A673 (cell line): ENCODE results near the gene UST. TPM values are rescaled to one million over a fixed set of nuclear protein-coding genes. Genes with fewer than 3 reads are reported as not detected.

ENCODE experiments used
- BruUV-seq: library from RNA; stranded (reverse); fragments of 400-500 nt; replicated peaks from 2 replicates; lab custom pipeline; 2021; lab: Mats Ljungman, UMichigan
- CTCF ChIA-PET: fragments of 300-600 bp; sonication (Branson Sonifier 250); formaldehyde crosslinking; loops from one replicate; lab custom pipeline; 2022; ENCODE audit warnings: antibody characterized with exemption; lab: Charles Lee
- POLR2A ChIA-PET: fragments of 300-600 bp; sonication (Branson Sonifier 250); formaldehyde crosslinking; loops from one replicate; lab custom pipeline; 2022; ENCODE audit warnings: antibody characterized with exemption; ENCODE audit not compliant: low non-redundant PET; lab: Charles Lee
- DNase-seq: peaks from one replicate; pipeline ENCODE4 v3.0.0-alpha.2; 2015; ENCODE audit warnings: low spot score
- H3K27ac ChIP-seq: fragments of 200-600 bp; sonication (generic); 2 replicates; pipeline ENCODE4 v1.5.1; 2016; ENCODE audit warnings: mixed run types, low read depth, mild to moderate bottlenecking, mixed read lengths, antibody characterized with exemption, low read length; ENCODE audit not compliant: poor library complexity, severe bottlenecking
- H3K27me3 ChIP-seq: fragments of 200-600 bp; sonication (generic); replicated peaks from 2 replicates; pipeline ENCODE4 v1.6.1; 2017; ENCODE audit warnings: mixed run types, low read depth, mild to moderate bottlenecking, mixed read lengths, antibody characterized with exemption, low read length; ENCODE audit not compliant: insufficient read depth, poor library complexity
- H3K36me3 ChIP-seq: fragments of 200-600 bp; sonication (generic); 2 replicates; pipeline ENCODE4 v1.6.1; 2016; ENCODE audit warnings: mixed run types, mild to moderate bottlenecking, mixed read lengths, antibody characterized with exemption, low read length; ENCODE audit not compliant: insufficient read depth, poor library complexity, severe bottlenecking
- H3K4me1 ChIP-seq: fragments of 200-600 bp; sonication (generic); 2 replicates; pipeline ENCODE4 v1.6.1; 2017; ENCODE audit warnings: mixed run types, mild to moderate bottlenecking, mixed read lengths, antibody characterized with exemption, low read length; ENCODE audit not compliant: insufficient read depth, poor library complexity, severe bottlenecking
- H3K4me3 ChIP-seq: fragments of 200-600 bp; sonication (generic); 2 replicates; pipeline ENCODE4 v1.5.1; 2016; ENCODE audit warnings: low read depth, mixed run types, mild to moderate bottlenecking, mixed read lengths, low read length; ENCODE audit not compliant: poor library complexity, severe bottlenecking
- H3K9me3 ChIP-seq: fragments of 200-600 bp; sonication (generic); 2 replicates; pipeline ENCODE4 v1.6.1; 2016; ENCODE audit warnings: mixed run types, low read depth, mild to moderate bottlenecking, mixed read lengths, antibody characterized with exemption, low read length; ENCODE audit not compliant: poor library complexity, severe bottlenecking
- CTCF ChIP-seq: fragments of 300-800, 200-600 bp; sonication (generic); conservative IDR thresholded peaks from 2 replicates; pipeline ENCODE4 v1.5.1; 2017; ENCODE audit warnings: low read depth, mild to moderate bottlenecking, antibody characterized with exemption, low read length, moderate library complexity, mixed read lengths
- EZH2 ChIP-seq: fragments of 200-600 bp; sonication (generic); IDR thresholded peaks from 2 replicates; pipeline ENCODE4 v1.6.1; 2017; ENCODE audit warnings: borderline replicate concordance, low read depth, mild to moderate bottlenecking, mixed read lengths, antibody characterized with exemption, low read length; ENCODE audit not compliant: poor library complexity, severe bottlenecking
- intact Hi-C: fragments of 100-400 bp; cut with micrococcal nuclease; formaldehyde crosslinking; loops from one replicate; pipeline ENCODE4 v1.10.0; 2022; ENCODE audit not compliant: unreplicated experiment
- total RNA-seq: library from RNA; stranded (reverse); gene quantifications from 2 replicates; pipeline ENCODE4 v1.2.3, GENCODE V29; 2021

The UST gene
- total RNA-seq, 1 experiment from 2014 or later, result 1.5 TPM

GRCh38 chr6:149118737-149119653 is 372.2 kb downstream of the UST start:
- TF ChIP-seq EZH2 (no peak), CTCF (no peak)
- CTCF ChIA-PET, result no interaction called here
- POLR2A ChIA-PET, result no interaction called here

GRCh38 chr6:149122850-149123821 is 376.3 kb downstream of the UST start:
- Histone ChIP-seq H3K4me3 (no peak overlapping the region), H3K36me3 (no peaks in the 10 kb centered on the region), H3K9me3 (no peaks in the 10 kb centered on the region), H3K27me3 (no peaks in the 10 kb centered on the region), H3K4me1 (no peaks in the 10 kb centered on the region), H3K27ac (no peak overlapping the region)
- TF ChIP-seq EZH2, result no peak
- ChIA-PET POLR2A (no interaction called here), CTCF (interaction anchor here (0.5 kb wide), 1 partner anchor 338 kb away, joined by 3 read pairs; no protein-coding TSS in a partner anchor)
- DNase-seq, result no peak
- intact Hi-C loops, result no loop called here
- no TSS peak for BruUV-seq

More at GRCh38 chr6:149118737-149119653, 372.2 kb downstream of the UST start:
- no peaks in the 10 kb centered on the region for H3K4me1 ChIP-seq
- intact Hi-C loops, result no loop called here
- no peaks in the 10 kb centered on the region for H3K27me3 ChIP-seq
- no peaks in the 10 kb centered on the region for H3K36me3 ChIP-seq
- DNase-seq, result no peak
- no TSS peak for BruUV-seq
- H3K9me3 ChIP-seq, result no peaks in the 10 kb centered on the region
- no peak overlapping the region for H3K4me3 ChIP-seq
- no peak overlapping the region for H3K27ac ChIP-seq

GRCh38 chr6:149125309-149125708 is 378.5 kb downstream of the UST start:
- no TSS peak for BruUV-seq
- TF ChIP-seq CTCF (no peak), EZH2 (no peak)
- Histone ChIP-seq H3K27ac (no peak overlapping the region), H3K4me1 (no peaks in the 10 kb centered on the region), H3K27me3 (no peaks in the 10 kb centered on the region), H3K36me3 (no peaks in the 10 kb centered on the region), H3K4me3 (no peak overlapping the region), H3K9me3 (no peaks in the 10 kb centered on the region)
- ChIA-PET POLR2A (no interaction called here), CTCF (no interaction called here)
- intact Hi-C loops, result no loop called here
- no peak for DNase-seq
